SJSA1 (cell line): Measurements from ENCODE around the gene KIAA0930. TPM values are rescaled to one million over a fixed set of nuclear protein-coding genes. Genes with fewer than 3 reads are reported as not detected.

Experiments used
- DNase-seq, 2 experiments: peaks; one replicate each; pipeline ENCODE4 v3.0.0-alpha.2; 2015 to 2020; ENCODE audit warnings: low spot score in 2 of 2, low read depth in 1 of 2
- H3K27ac ChIP-seq: fragments of 250-450 bp; sonication (Bioruptor Pico); 2 replicates; pipeline ENCODE4 v1.5.1; 2020; ENCODE audit warnings: mild to moderate bottlenecking, moderate library complexity
- H3K27me3 ChIP-seq: fragments of 250-450 bp; sonication (Bioruptor Pico); replicated peaks from 2 replicates; pipeline ENCODE4 v1.5.1; 2020; ENCODE audit warnings: mild to moderate bottlenecking, moderate library complexity
- H3K36me3 ChIP-seq: fragments of 250-450 bp; sonication (Bioruptor Pico); 2 replicates; pipeline ENCODE4 v1.5.1; 2020; ENCODE audit warnings: mild to moderate bottlenecking
- H3K4me1 ChIP-seq: fragments of 250-450 bp; sonication (Bioruptor Pico); replicated peaks from 2 replicates; pipeline ENCODE4 v1.6.1; 2021; ENCODE audit warnings: mild to moderate bottlenecking
- H3K4me3 ChIP-seq: fragments of 250-450 bp; sonication (Bioruptor Pico); 2 replicates; pipeline ENCODE4 v1.5.1; 2020; ENCODE audit warnings: mild to moderate bottlenecking
- H3K9me3 ChIP-seq: fragments of 250-450 bp; sonication (Bioruptor Pico); replicated peaks from 2 replicates; pipeline ENCODE4 v1.5.1; 2020; ENCODE audit warnings: mild to moderate bottlenecking
- total RNA-seq: library from RNA; depleted of rRNA; stranded (reverse); fragments of >200 nt; shearing (Covaris generic); gene quantifications from 2 replicates; pipeline ENCODE4 v1.2.3, GENCODE V29; 2014

The KIAA0930 gene
- total RNA-seq, 1 experiment from 2014 or later = 192 TPM

DNA sequence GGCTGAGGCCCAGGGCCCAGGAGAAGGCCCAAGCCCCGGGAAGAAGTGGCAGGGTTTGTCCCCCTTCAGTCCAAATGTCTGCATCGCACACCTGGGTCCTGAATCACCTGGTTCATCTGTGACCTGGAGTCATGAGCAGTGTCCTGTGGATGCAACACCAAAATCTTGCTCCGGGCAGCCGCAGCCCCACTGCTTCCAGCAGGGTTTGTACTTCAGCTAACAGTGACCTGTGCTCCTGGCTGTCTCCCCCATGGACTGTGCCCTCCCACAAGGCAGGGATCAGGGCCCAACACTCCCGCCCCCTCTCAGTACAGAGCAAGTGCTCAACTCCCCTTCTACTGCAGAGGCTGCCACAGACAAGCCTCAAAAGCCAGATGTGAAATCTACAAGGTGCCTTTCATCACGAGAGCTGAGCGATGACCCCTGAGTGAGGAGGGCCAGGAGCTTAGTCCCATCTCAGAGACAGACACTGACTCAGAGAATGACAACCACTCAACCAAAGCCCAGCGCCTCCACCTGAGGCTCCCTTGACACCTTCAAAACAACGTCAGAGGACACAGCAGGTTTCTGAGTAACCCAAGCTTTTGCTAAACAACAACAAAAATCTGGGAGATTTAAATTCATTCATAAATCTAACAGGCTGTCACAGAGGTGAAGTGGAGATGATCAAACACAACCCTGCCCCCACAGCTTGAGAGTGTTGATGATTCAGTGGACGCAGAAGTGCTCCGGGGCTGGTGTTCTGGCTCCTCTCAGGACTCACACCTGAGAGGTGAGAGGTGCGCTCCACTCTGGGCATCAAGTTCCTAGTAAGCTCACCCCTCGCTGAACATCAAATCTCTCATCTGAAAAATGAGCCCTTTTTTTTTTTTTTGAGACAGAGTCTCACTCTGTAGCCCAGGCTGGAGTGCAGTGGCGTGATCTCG is 3.4 kb downstream of the KIAA0930 start:
- 0 out of 2 replicates have a peak, but pooled peaks cover 2% of the 10 kb centered on the region for H3K9me3 ChIP-seq
- no peak overlapping the region for H3K27ac ChIP-seq
- H3K4me1 ChIP-seq = peaks cover 17% of the 10 kb centered on the region
- peaks cover 42% of the 10 kb centered on the region for H3K36me3 ChIP-seq
- no peaks in the 10 kb centered on the region for H3K27me3 ChIP-seq
- H3K4me3 ChIP-seq = no peak overlapping the region
- no peak for DNase-seq

GRCh38 chr22:45235851-45236342 is 4.8 kb downstream of the KIAA0930 start:
- Histone ChIP-seq H3K4me3 (no peak overlapping the region), H3K4me1 (peaks cover 12% of the 10 kb centered on the region), H3K36me3 (peaks cover 45% of the 10 kb centered on the region), H3K27ac (no peak overlapping the region), H3K9me3 (0 out of 2 replicates have a peak, but pooled peaks cover 2% of the 10 kb centered on the region), H3K27me3 (no peaks in the 10 kb centered on the region)
- DNase-seq = no peak

DNA sequence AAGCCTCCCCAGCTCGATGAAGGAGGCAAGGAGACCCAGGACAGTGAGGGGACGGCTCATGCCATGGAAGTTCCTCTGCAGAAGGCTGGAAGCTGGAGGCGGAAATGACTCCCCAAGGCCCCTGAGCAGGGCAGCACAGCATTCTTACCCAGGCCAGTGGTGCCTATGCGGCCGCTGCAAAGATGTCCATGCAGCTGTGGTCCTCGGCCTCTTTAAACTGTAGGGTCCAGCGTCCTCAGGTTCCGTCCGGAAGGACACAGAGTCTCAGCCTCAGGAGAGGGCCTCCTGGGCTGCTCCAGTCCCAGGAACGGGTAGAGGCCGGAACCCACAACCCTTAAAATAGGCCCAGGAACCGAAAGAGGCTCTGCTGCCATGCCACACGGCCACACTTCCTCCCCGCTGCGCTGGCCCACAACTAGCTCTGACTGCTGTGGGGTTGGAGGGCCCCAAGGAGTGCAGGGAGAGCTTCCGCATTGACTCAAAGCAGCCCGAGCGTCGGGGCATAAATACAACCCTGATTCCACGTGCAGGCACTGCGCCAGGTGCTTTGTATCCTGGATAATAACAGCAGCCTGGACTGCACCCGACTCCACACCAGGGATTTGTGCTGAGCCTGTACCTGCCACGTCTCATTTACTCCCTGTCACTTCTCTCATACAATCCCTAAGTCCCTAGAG is 5.5 kb downstream of the KIAA0930 start:
- H3K27me3 ChIP-seq = no peaks in the 10 kb centered on the region
- H3K4me1 ChIP-seq = peaks cover 12% of the 10 kb centered on the region
- H3K27ac ChIP-seq = no peak overlapping the region
- no peak overlapping the region for H3K4me3 ChIP-seq
- H3K36me3 ChIP-seq = peaks cover 45% of the 10 kb centered on the region
- no peak for DNase-seq
- H3K9me3 ChIP-seq = 0 out of 2 replicates have a peak, but pooled peaks cover under 1% of the 10 kb centered on the region

GRCh38 chr22:45233827-45234226 is 6.9 kb downstream of the KIAA0930 start:
- Histone ChIP-seq H3K4me1 (no peaks in the 10 kb centered on the region; the same call in 1 of the 2 replicates), H3K9me3 (no peaks in the 10 kb centered on the region), H3K36me3 (peaks cover 36% of the 10 kb centered on the region), H3K4me3 (no peak overlapping the region), H3K27ac (no peak overlapping the region), H3K27me3 (no peaks in the 10 kb centered on the region)
- no peak for DNase-seq

GRCh38 chr22:45233386-45233785 is 7.3 kb downstream of the KIAA0930 start:
- no peaks in the 10 kb centered on the region for H3K4me1 ChIP-seq
- peaks cover 32% of the 10 kb centered on the region for H3K36me3 ChIP-seq
- no peak overlapping the region for H3K4me3 ChIP-seq
- no peaks in the 10 kb centered on the region for H3K27me3 ChIP-seq
- no peak overlapping the region for H3K27ac ChIP-seq
- no peak for DNase-seq
- no peaks in the 10 kb centered on the region for H3K9me3 ChIP-seq

DNA sequence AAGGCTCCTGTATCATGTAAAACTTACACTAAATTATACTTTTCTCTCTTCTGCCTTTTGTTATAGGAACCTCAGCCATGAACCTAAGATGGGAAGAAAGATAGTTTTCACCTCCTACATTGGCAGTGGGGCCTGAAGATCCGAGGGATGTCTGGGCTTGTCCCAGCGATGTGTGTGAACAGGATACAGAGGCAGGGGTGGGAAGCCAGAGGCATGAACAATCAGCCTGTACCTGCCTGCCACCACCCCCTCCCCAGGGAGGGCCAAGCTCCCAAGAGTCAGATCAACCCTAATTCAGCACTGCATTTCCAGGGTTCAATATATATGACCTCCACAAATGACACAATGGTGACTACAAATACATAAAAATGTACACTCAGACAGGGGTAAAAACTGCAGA is 9.4 kb downstream of the KIAA0930 start:
- Histone ChIP-seq H3K4me1 (peaks cover 10% of the 10 kb centered on the region), H3K27ac (no peak overlapping the region), H3K9me3 (no peaks in the 10 kb centered on the region), H3K27me3 (no peaks in the 10 kb centered on the region), H3K4me3 (no peak overlapping the region), H3K36me3 (peaks cover 18% of the 10 kb centered on the region)
- no peak for DNase-seq

DNA sequence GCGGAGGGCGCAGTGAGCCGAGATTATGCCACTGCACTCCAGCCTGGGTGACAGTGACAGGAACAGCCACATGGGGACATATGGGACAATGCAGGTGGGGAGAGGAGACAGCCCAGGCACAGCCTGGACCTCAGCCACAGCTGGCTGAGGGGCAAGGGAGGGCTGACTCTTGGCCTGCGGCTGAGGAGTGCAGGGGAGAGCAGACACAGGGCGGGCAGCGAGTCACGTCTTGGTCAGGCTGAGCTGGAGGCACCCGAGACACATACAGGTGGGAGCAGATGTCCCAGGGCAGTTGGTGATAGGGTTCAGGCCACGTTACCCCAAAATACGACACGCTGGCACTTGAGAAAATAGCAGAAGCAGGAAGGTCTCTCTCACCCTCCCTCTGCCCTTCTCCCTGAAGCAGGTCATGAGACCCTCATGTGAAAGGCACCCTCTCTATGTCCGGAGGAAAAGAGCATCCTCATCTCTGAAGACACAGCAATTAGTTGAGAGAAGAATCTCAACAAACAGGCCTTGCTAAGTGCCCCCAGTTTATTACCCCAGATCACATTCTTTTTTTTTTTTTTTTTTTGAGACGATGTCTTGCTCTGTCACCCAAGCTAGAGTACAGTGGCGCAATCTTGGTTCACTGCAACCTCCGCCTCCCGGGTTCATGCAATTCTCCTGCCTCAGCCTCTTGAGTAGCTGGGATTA is 10.5 kb downstream of the KIAA0930 start:
- Histone ChIP-seq H3K27me3 (no peaks in the 10 kb centered on the region), H3K4me3 (no peak overlapping the region), H3K9me3 (no peaks in the 10 kb centered on the region), H3K27ac (no peak overlapping the region), H3K4me1 (peaks cover 21% of the 10 kb centered on the region), H3K36me3 (peaks cover 18% of the 10 kb centered on the region; the same call in 1 of the 2 replicates)
- DNase-seq = no peak

- Histone ChIP-seq H3K4me1 (peaks cover 31% of the 10 kb centered on the region), H3K36me3 (peaks cover 17% of the 10 kb centered on the region; the same call in 1 of the 2 replicates), H3K27me3 (no peaks in the 10 kb centered on the region), H3K27ac (no peak overlapping the region), H3K4me3 (no peak overlapping the region), H3K9me3 (no peaks in the 10 kb centered on the region)
- DNase-seq = no peak
Observed at GRCh38 chr22:45229181-45229580, 11.5 kb downstream of the KIAA0930 start.

GRCh38 chr22:45228401-45228754 is 12.3 kb downstream of the KIAA0930 start:
- no peak for DNase-seq
- Histone ChIP-seq H3K27me3 (no peaks in the 10 kb centered on the region), H3K9me3 (no peaks in the 10 kb centered on the region), H3K36me3 (peaks cover 14% of the 10 kb centered on the region; the same call in 1 of the 2 replicates), H3K4me1 (peaks cover 36% of the 10 kb centered on the region), H3K27ac (no peak overlapping the region), H3K4me3 (no peak overlapping the region)

DNA sequence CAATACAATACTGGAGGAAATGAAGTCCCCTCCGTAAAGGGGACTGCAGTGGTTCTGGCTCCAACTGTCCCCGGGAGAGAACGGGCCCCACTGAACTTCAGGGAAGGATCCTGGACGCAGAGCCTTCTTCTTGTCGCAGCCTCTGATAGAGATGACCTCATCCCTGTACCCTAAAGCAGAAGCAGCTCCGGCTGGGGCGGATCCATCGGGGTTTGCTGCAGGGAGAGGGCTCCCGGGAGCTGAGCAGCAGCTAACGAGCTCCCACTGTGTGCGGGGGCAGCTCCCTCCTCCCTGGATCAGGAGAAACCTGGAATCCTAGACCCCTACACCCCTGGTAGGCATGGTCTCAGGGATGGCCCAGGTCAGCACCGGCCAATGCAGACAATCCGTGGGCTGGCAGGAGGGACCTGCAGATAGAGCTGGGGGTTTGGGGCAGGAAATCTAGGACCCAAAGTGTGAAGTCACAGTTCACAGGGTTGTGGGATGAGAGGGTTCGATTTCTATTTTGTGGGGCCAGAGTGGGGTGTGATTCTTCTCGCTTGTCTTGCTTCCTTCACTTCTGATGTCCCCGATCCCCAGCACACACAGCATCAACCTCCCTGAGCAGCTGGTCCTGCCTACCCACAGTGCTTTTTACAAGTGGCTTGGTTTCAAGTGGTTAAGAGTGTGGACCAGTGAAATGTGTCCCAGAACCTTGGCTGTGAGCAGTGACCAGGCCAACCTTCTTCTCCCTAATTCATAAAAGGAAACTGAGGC is 12.9 kb downstream of the KIAA0930 start:
- DNase-seq = no peak
- H3K27ac ChIP-seq = no peak overlapping the region
- H3K4me1 ChIP-seq = peaks cover 42% of the 10 kb centered on the region
- no peaks in the 10 kb centered on the region for H3K27me3 ChIP-seq
- no peak overlapping the region for H3K4me3 ChIP-seq
- H3K9me3 ChIP-seq = no peaks in the 10 kb centered on the region
- H3K36me3 ChIP-seq = peaks cover 10% of the 10 kb centered on the region; the same call in 1 of the 2 replicates

GRCh38 chr22:45226503-45227186 is 14.0 kb downstream of the KIAA0930 start:
- Histone ChIP-seq H3K4me3 (no peak overlapping the region), H3K27ac (0 out of 2 replicates have a peak overlapping the region, but pooled peaks have one; percentile 21), H3K4me1 (peaks cover 44% of the 10 kb centered on the region), H3K27me3 (no peaks in the 10 kb centered on the region), H3K36me3 (peaks cover 8% of the 10 kb centered on the region; the same call in 1 of the 2 replicates), H3K9me3 (no peaks in the 10 kb centered on the region)
- DNase-seq = peak in 1 of 2 experiments; percentile 65

- Histone ChIP-seq H3K9me3 (no peaks in the 10 kb centered on the region), H3K27ac (0 out of 2 replicates have a peak overlapping the region, but pooled peaks have one; percentile 21), H3K27me3 (no peaks in the 10 kb centered on the region), H3K36me3 (peaks cover 7% of the 10 kb centered on the region; the same call in 1 of the 2 replicates), H3K4me1 (peaks cover 44% of the 10 kb centered on the region), H3K4me3 (no peak overlapping the region)
- no peak for DNase-seq
Observed at GRCh38 chr22:45225732-45226502, 14.8 kb downstream of the KIAA0930 start.
